ENCODE measurements around the gene EFCAB3.

- TF ChIP-seq POLR2AphosphoS5 (IDR thresholded peaks at IDR 0.05; ENCODE audit: low read depth, low read length), result no peak
- no peak for TF ChIP-seq SIN3A (IDR thresholded peaks at IDR 0.05; ENCODE audit: borderline replicate concordance, insufficient read depth, low read length)
- no peak for TF ChIP-seq TAF1 (IDR thresholded peaks at IDR 0.05; ENCODE audit: borderline replicate concordance, insufficient read depth, low read length)
- no peak for TF ChIP-seq REST (IDR thresholded peaks at IDR 0.05; ENCODE audit: insufficient read depth in 1 of 2, low read depth in 2 of 2, low read length in 2 of 2)
- TF ChIP-seq FOXP2 (optimal IDR thresholded peaks at IDR 0.05; ENCODE audit: borderline replicate concordance, extremely low read depth, extremely low read length, insufficient read depth), result no peak
These were observed 63.7 kb downstream of the EFCAB3 start for GRCh38 chr17:62444063-62444462.
